Left ventricle myocardium inferior (tissue), 1 donor: Measurements from ENCODE around the gene SOD1. TPM values are rescaled to one million over a fixed set of nuclear protein-coding genes. Genes with fewer than 3 reads are reported as not detected.
"Not testable (repeated sequence)": the region's sequence is repeated elsewhere in the genome, so short reads cannot be mapped to it uniquely, and the experiment has no call there.

Experiments used
- DNase-seq: peaks from one replicate; pipeline ENCODE4 v3.0.0-alpha.2; 2020
- H3K27ac ChIP-seq: fragments of 200-600 bp; replicated peaks from 2 replicates; pipeline ENCODE4 v1.8.0; 2021
- H3K27me3 ChIP-seq: fragments of 200-600 bp; 2 replicates; pipeline ENCODE4 v1.8.0; 2021; ENCODE audit warnings: low read depth
- H3K36me3 ChIP-seq: fragments of 200-600 bp; 2 replicates; pipeline ENCODE4 v1.8.0; 2021
- H3K4me1 ChIP-seq: fragments of 200-600 bp; 2 replicates; pipeline ENCODE4 v1.8.0; 2021
- H3K4me3 ChIP-seq: fragments of 200-600 bp; 2 replicates; pipeline ENCODE4 v1.8.0; 2021; ENCODE audit warnings: mild to moderate bottlenecking, moderate library complexity
- H3K9me3 ChIP-seq: fragments of 200-600 bp; replicated peaks from 2 replicates; pipeline ENCODE4 v1.8.0; 2021
- CTCF ChIP-seq: fragments of 200-600 bp; IDR thresholded peaks from 2 replicates; pipeline ENCODE4 v1.8.0; 2021; ENCODE audit warnings: antibody characterized with exemption, mild to moderate bottlenecking, borderline replicate concordance
- intact Hi-C: fragments of 100-400 bp; cut with micrococcal nuclease; formaldehyde crosslinking; loops from one replicate; pipeline ENCODE4 v1.11.0; 2022
- total RNA-seq: library from RNA; stranded (reverse); fragmentation: NEBNext Ultra II Directional; extraction: Animal tissue kit (Norgen Biotek cat#: 25700); gene quantifications from one replicate; pipeline ENCODE4 v1.2.1, GENCODE V29; 2021
- donor health status: DM: no; HTN: yes; CAD: no; lungs with severe emphysema.

Gene SOD1
- total RNA-seq, 1 donor from 2014 or later, result 421 TPM

- Histone ChIP-seq H3K27ac (no peak overlapping the region), H3K27me3 (no peaks in the 10 kb centered on the region), H3K9me3 (peaks cover 6% of the 10 kb centered on the region), H3K4me1 (no peaks in the 10 kb centered on the region), H3K4me3 (no peak overlapping the region), H3K36me3 (no peaks in the 10 kb centered on the region)
- intact Hi-C loops, result no loop called here
- no peak for TF ChIP-seq CTCF
- DNase-seq, result no peak
Measured at GRCh38 chr21:31647650-31648049, 11.8 kb upstream of the SOD1 start.

- Histone ChIP-seq H3K27me3 (no peaks in the 10 kb centered on the region), H3K4me3 (no peak overlapping the region), H3K27ac (no peak overlapping the region), H3K9me3 (peaks cover 6% of the 10 kb centered on the region), H3K4me1 (no peaks in the 10 kb centered on the region), H3K36me3 (no peaks in the 10 kb centered on the region)
- intact Hi-C loops, result no loop called here
- DNase-seq, result no peak
- TF ChIP-seq CTCF, result no peak
Measured at GRCh38 chr21:31650930-31651329, 8.6 kb upstream of the SOD1 start.

- H3K27ac ChIP-seq, H3K4me1 ChIP-seq, H3K27me3 ChIP-seq, DNase-seq, H3K9me3 ChIP-seq, H3K4me3 ChIP-seq, intact Hi-C loops, H3K36me3 ChIP-seq: not testable (repeated sequence)
Measured at GRCh38 chr21:31651491-31651890, 8.0 kb upstream of the SOD1 start.

- DNase-seq, result no peak
- Histone ChIP-seq H3K36me3 (no peaks in the 10 kb centered on the region), H3K9me3 (peaks cover 6% of the 10 kb centered on the region), H3K27me3 (no peaks in the 10 kb centered on the region), H3K27ac (no peak overlapping the region), H3K4me3 (no peak overlapping the region), H3K4me1 (peaks cover 6% of the 10 kb centered on the region)
- intact Hi-C loops, result no loop called here
- no peak for TF ChIP-seq CTCF
Measured at GRCh38 chr21:31654340-31654739, 5.2 kb upstream of the SOD1 start.

GRCh38 chr21:31654821-31655580 is 4.5 kb upstream of the SOD1 start:
- H3K36me3 ChIP-seq, H3K27ac ChIP-seq, H3K4me1 ChIP-seq, H3K4me3 ChIP-seq, H3K27me3 ChIP-seq, DNase-seq, H3K9me3 ChIP-seq, intact Hi-C loops: not testable (repeated sequence)

GRCh38 chr21:31656199-31657095 is 3.0 kb upstream of the SOD1 start:
- intact Hi-C loops, result no loop called here
- TF ChIP-seq CTCF, result no peak
- Histone ChIP-seq H3K27me3 (no peaks in the 10 kb centered on the region), H3K27ac (no peak overlapping the region), H3K36me3 (no peaks in the 10 kb centered on the region), H3K4me3 (no peak overlapping the region), H3K4me1 (peaks cover 24% of the 10 kb centered on the region), H3K9me3 (no peaks in the 10 kb centered on the region)
- DNase-seq, result no peak
